Daoy (cell line): ENCODE measurements around the gene APOL1. TPM values are rescaled to one million over a fixed set of nuclear protein-coding genes. Genes with fewer than 3 reads are reported as not detected.

Experiments used
- DNase-seq: peaks from one replicate; pipeline ENCODE4 v3.0.0-alpha.2; 2015; ENCODE audit warnings: low read depth
- total RNA-seq: library from RNA; depleted of rRNA; stranded (reverse); fragments of >200 nt; shearing (Covaris generic); gene quantifications from 2 replicates; pipeline ENCODE4 v1.2.3, GENCODE V29; 2014; rRNA removed

Gene APOL1
- total RNA-seq, 1 experiment from 2014 or later, result 15.2 TPM

- no peak for DNase-seq
Observed at GRCh38 chr22:36308880-36309279, 55.9 kb downstream of the APOL1 start.

- DNase-seq, result no peak
Observed at GRCh38 chr22:36311386-36312085, 58.6 kb downstream of the APOL1 start.

GRCh38 chr22:36315325-36315724, 62.4 kb downstream of the APOL1 start:
- DNase-seq, result no peak

GRCh38 chr22:36316419-36316818, 63.5 kb downstream of the APOL1 start:
- DNase-seq, result no peak

Other genes with a start within 250 kb of the APOL1 start
- gene RBFOX2, start 224.3 kb upstream of the APOL1 start, total RNA-seq, result 67.0 and 83.1 TPM in 2 replicates
- gene APOL3, start 92.4 kb upstream of the APOL1 start, total RNA-seq, result 9.6 and 19.0 TPM in 2 replicates
- not detected in 2 replicates for gene APOL4, start 51.3 kb upstream of the APOL1 start, total RNA-seq
- 43.7 and 51.4 TPM in 2 replicates for gene APOL2, start 13.6 kb upstream of the APOL1 start, total RNA-seq
- gene MYH9, start 134.8 kb downstream of the APOL1 start, total RNA-seq, result 349 and 464 TPM in 2 replicates
- gene TXN2, start 228.5 kb downstream of the APOL1 start, total RNA-seq, result 13.8 and 17.0 TPM in 2 replicates